Kidney glomerular epithelial cell (primary cell): ENCODE data around the gene IFT88.

Experiments
- DNase-seq: peaks from one replicate; lab custom pipeline; 2025; lab: John Stamatoyannopoulos, UW

The IFT88 gene

GRCh38 chr13:20716951-20717350 is 150.0 kb downstream of the IFT88 start:
- DNase-seq = no peak

GRCh38 chr13:20717581-20718542 is 150.9 kb downstream of the IFT88 start:
- no peak for DNase-seq

GRCh38 chr13:20718958-20719566 is 152.1 kb downstream of the IFT88 start:
- DNase-seq = no peak

GRCh38 chr13:20719783-20720182 is 152.8 kb downstream of the IFT88 start:
- no peak for DNase-seq

GRCh38 chr13:20720499-20720898 is 153.5 kb downstream of the IFT88 start:
- no peak for DNase-seq

- no peak for DNase-seq
Measured at GRCh38 chr13:20721058-20721453, 154.1 kb downstream of the IFT88 start.

GRCh38 chr13:20721454-20722357 is 154.7 kb downstream of the IFT88 start:
- no peak for DNase-seq

GRCh38 chr13:20727856-20728255 is 160.9 kb downstream of the IFT88 start:
- no peak for DNase-seq

GRCh38 chr13:20728579-20729311 is 161.8 kb downstream of the IFT88 start:
- DNase-seq = no peak

- DNase-seq = no peak
Measured at GRCh38 chr13:20729633-20730585, 163.0 kb downstream of the IFT88 start.

GRCh38 chr13:20738616-20739015 is 171.7 kb downstream of the IFT88 start:
- no peak for DNase-seq

GRCh38 chr13:20740021-20740420 is 173.1 kb downstream of the IFT88 start:
- DNase-seq = no peak
